T-helper 22 cell (primary cell): ENCODE measurements around the gene SPSB2.
"Not testable (repeated sequence)": the region's sequence is repeated elsewhere in the genome, so short reads cannot be mapped to it uniquely, and the experiment has no call there.

ENCODE experiments used
- DNase-seq: peaks from one replicate; pipeline ENCODE4 v3.0.0-alpha.2; 2020; ENCODE audit warnings: low read depth

Gene SPSB2

DNA sequence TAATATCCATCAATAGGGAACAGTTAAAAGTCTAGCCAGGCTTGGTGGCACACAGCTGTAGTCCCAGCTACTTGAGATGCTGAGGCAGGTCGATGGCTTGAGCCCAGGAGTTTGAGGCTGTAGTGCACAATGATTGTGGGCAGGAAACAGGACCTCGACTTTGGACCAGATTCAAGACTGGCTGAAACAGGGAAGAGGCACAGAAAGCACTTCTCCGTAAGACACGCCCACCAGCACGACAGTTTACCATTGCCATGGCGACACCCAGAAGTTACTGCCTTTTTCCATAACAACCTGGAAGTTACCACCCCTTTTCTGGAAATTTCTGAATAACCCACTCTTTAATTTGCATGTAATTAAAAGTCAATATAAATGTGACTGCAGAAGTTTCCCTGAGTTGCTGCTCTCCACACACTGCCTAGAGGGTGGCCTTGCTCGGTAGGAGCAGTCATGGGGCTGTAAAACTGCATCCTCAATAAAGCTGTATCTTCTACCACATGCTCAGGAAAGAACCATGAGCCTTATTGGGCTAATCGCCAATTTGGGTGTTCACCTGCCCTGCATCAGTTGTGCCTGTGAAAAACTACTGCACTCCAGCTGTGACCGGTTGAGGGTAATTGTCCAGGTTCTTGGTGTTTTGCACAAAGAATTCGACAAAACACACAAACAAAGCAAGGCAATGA lies 26.9 kb upstream of the SPSB2 start:
- no peak for DNase-seq

DNA sequence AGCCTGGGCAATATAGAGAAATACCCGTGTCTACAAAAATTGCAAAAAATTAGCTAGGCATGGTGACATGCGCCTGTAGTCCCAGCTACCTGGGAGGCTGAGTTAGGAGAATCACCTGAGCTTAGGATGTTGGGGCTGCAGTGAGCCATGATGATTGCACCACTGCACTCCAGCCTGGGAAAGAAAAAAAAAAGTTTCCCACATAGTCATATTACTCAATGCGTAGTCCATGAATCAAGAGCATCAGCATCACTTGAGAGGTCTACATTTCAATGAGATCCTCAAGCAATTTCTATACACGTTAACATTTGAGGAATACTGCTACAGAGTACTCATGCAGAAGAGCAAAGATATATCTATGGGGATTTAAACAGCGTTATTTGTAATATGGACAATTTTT lies 26.3 kb upstream of the SPSB2 start:
- DNase-seq, result no peak

DNA sequence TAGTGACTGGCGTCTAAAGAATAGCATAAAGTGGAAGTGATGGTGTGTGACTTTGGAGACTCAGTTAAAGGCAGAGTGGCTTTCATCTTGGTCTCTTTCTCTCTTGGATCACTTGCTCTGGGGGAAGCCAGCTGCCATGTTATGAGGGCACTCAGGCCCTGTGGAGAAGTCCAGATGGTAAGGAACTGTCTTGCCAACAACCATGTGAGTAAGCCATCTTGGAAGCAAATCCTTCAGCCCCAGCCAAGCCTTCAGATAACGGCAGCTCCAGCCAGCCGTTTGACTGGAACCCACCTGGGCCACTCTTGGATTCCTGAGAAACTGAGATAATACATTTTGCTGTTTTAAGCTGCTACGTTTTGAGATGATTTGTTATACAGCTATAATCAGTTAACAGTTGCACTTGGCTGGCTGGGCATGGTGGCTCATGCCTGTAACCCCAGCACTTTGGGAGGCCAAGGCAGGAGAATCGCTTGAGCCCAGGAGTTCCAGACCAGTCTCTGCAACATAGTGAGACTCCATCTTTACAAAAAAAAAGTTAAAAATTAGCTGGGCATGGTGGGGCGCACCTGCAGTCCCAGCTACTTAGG lies 23.8 kb upstream of the SPSB2 start:
- DNase-seq, result no peak

DNA sequence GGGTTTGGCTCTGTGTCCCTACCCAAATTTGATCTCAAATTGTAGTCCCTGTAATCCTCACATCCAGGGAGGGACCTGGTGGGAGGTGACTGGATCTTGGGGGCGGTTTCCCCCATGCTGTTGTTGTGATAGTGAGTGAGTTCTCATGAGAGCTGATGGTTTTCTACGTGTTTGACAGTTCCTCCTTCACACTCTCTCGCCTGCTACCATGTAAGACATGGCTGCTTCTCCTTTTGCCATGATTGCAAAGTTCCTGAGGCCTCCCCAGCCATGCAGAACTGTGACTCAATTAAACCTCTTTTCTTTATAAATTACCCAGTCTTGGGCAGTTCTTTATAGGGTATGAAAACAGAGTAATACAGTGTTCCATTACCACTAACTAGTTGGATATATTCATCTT lies 21.2 kb upstream of the SPSB2 start:
- no peak for DNase-seq

DNA sequence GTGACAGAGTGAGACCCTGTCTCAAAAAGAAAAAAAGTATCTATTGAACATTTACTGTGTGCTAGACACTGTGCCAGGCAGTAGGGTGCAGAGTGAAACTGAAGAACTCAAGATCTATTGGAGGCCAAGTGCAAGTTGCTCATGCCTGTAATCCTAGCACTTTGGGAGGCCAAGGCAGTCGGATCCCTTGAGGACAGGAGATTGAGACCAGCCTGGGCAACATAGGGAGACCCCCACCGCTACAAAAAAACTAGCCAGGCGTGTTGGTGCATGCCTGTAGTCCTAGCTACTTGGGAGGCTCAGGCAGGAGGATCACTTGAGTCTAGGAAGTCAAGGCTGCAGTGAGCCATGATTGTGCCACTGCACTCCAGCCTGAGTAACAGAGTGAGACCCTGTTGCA lies 19.6 kb upstream of the SPSB2 start:
- not testable (repeated sequence) for DNase-seq

DNA sequence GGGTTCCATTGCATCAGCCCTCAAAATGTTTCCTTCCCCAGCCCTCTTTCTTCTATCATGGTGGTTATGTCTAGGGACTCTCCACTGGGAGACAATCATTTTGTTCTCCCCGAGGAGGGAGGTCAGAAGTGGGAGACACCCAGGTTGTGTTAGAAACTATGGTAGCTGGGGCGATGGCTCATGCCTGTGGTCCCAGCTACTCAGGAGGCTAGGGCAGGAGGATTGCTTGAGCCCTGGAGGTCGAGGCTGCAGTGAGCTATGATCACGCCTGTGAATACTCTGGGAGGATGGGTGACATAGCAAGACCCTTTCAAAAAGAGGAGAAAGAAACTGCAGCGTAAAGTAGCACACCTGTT lies 18.5 kb upstream of the SPSB2 start:
- no peak for DNase-seq

DNA sequence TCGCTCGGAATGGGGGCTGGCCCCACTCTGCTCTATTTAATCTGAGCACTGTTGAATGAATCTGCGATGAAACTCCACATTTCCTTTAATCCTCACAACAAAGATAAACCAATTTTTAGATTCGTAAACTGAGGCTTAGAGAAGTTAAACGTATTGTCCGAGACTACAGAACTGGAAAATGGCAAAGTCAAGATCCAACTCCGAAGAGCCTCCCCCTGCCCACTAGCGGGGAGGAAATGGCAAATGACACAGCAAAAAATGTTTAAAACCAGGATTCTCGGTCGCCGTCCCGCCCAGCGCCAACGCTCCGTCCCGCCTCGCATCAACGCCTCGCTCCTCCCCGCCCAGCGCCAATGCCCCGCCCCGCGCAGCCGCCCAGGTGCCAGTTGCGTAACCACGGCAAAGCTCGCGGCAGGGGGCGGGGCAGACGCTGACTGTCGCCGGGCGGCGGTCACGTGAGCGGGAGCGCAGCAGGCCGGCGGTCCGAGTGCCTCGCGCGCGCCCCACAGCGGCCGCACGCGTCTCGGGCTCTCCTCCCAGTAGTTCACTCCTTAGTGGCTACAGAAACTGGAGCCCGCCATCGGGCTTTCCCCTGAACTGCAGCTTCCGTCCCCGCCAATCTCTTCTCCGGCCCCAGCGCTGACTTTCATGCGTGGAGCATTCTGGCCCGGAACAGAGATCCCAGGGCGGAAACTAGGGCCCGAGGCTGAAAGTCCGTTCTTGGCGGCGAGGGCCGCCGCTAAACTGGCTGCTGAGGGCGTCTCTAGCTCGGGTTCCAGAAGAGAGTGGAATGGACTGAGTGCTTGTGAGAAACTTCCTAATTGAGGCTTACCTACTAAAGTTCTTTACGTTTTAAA lies 17.9 kb upstream of the SPSB2 start:
- peak; percentile 97 for DNase-seq

DNA sequence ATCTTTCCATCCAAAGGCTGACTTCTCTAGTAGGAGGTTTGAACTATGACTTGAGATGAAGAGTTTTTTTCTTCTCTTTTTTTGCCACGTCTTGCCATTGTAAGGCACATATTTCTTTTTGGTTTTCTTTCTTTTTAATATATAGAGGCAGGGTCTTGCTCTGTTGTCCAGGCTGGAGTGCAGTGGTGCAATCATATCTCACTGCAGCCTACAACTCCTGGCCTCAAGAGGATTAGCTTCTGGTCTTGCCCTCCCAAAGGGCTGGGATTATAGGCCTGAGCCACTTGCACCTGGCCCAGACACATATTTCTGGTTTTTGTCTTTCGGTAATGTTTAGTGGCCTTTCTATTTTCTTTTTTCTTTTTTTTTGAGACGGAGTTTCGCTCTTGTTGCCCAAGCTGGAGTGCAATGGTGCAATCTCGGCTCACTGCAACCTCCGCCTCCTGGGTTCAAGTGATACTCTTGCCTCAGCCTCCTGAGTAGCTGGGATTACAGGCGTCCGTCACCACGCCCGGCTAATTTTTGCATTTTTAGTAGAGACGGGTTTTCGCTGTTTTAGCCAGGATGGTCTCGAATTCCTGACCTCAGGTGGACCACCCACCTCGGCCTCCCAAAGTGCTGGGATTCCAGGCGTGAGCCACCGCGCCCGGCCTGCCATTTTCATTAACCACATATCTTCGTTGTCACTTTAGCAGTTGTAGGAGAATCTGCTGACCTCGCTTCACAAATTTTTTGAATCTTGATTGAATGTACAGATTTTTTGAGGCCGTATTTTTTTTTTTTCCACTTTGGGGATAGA lies 16.9 kb upstream of the SPSB2 start:
- not testable (repeated sequence) for DNase-seq

DNA sequence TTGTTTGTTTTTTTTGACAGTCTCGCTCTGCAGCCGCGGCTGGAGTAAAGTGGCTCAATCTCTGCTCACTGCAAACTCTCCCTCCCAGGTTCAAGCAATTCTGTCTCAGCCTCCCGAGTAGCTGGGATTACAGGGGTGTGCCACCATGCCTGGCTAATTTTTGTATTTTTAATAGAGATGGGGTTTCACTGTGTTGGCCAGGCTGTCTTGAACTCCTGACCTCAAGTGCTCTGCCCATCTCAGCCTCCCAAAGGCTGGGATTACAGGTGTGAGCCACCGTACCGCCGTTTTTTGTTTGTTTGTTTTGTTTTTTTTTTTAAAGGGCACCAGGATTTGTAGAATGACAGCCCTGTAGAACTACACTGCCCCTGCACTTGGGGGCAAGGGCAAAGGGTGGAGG lies 15.7 kb upstream of the SPSB2 start:
- DNase-seq, result not testable (repeated sequence)

DNA sequence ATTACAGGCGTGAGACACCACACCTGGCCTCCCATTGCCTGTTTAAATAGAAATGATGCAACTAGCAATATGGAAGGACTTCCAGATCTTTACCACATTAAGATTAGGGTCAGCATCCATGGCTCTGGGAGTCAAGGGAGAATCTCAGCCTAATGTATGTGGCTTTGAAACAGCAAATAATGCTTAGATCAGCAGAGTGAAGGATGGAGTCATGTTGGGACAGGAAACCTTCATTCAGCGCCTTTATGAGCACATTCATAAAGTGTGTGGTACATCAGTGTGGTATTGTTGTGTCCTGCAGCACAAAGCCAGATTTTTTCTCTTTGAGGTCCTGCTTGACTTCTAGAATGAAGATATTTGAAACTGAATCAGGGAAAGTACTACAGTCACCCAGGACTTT lies 15.3 kb upstream of the SPSB2 start:
- no peak for DNase-seq

DNA sequence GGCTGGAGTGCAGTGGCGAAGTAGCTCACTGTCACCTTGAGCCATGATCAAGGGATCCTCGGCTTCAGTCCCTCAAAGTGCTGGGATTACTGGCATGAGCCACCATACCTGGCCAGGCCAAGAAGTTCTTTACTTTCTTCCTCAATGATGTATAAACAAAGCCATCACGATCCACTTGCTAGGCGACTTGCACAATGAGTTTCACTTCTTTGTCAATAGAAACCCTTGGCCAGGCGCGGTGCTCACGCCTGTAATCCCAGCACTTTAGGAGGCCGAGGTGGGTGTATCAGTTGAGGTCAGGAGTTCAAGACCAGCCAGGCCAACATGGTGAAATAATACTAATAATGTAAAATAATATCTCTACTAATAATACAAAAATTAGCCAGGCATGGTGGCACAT lies 14.4 kb upstream of the SPSB2 start:
- DNase-seq, result no peak

DNA sequence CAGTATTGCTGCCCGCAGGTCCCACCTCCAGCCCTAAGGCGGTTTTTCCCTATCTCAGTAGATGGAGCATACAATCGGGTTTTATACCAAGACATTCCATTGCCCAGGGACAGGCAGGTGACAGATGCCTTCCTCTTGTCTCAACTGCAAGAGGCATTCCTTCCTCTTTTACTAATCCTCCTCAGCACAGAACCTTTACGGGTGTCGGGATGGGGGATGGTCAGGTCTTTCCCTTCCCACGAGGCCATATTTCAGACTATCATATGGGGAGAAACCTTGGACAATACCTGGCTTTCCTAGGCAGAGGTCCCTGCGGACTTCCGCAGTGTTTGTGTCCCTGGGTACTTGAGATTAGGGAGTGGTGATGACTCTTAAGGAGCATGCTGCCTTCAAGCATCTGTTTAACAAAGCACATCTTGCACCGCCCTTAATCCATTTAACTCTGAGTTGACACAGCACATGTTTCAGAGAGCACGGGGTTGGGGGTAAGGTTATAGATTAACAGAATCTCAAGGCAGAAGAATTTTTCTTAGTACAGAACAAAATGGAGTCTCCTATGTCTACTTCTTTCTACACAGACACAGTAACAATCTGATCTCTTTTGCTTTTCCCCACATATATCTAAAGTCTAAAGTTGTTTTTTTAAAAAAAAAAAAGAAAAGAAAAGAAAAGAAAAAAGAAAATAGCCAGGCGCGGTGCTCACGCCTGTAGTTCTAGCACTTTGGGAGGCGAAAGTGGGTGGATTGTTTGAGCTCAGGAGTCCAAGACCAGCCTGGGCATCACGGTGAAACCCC lies 13.3 kb upstream of the SPSB2 start:
- DNase-seq, result not testable (repeated sequence)

DNA sequence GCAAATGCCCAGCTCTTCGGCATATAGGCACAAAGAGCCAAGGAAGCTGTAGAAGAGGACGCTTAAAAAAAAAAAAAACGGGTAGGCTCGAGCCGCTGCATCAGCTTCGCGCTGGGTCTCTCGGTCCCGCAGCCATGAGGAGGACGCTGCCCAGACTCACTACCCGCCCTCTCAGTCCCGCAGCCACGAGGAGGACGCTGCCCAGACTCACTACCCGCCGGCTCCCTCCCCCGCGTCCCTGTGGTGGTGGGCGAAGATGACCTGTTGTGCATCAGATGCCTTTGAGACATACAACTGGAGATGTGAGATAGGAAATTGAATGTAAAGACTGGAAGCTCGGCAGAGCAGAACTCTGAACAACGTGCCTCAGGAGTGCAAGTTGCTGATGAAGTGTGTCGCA lies 11.4 kb upstream of the SPSB2 start:
- no peak for DNase-seq

DNA sequence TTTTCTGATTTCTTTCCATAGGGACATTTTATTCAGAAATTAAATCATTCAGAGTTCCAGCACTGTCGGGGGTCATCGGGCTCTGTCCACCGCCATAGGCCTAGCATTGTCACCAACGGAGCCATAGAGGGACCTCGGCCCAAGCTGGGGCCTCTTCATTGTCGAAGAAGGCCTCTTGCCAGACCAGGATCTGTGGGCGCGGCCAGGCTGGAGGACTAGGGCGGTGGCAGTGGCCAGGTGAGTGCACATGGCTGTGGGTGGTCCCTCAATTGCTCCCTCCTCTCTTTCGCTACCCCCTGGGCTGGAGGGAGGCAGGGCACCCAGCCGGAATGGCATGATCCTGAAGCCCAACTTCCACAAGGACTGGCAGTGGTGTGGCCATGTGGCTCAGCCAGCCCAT lies 10.6 kb upstream of the SPSB2 start:
- no peak for DNase-seq

DNA sequence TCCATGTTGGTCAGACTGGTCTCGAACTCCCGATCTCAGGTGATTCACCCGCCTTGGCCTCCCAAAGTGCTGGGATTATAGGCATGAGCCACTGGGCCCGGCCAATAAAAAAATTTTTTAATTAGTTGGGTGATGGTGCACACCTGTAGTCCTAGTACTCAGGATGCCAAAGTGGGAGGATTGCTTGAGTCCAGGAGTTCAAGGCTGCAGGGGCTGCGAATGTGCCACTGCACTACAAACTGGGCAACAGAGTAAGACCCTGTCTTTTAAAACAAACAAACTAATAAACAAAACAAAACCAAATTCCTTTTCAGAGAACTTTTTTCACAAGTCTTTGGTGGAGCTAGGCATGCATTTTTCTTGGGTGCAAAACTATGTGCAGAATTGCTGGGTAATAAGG lies 10.1 kb upstream of the SPSB2 start:
- DNase-seq, result no peak

DNA sequence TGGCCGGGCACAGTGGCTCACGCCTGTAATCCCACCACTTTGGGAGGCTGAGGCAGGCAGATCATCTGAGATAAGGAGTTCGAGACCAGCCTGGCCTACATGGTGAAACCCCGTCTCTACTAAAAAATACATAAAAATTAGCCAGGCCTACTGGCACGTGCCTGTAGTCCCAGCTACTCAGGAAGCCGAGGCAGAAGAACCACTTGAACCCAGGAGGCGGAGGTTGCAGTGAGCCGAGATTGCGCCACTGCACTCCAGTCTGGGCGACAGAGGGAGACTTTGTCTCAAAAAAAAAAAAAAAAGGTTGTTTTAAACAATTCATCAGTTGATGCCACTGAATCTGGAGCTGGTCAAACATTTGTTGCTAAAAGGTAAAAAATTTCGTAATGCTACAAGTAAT lies 6.7 kb upstream of the SPSB2 start:
- DNase-seq, result not testable (repeated sequence)

DNA sequence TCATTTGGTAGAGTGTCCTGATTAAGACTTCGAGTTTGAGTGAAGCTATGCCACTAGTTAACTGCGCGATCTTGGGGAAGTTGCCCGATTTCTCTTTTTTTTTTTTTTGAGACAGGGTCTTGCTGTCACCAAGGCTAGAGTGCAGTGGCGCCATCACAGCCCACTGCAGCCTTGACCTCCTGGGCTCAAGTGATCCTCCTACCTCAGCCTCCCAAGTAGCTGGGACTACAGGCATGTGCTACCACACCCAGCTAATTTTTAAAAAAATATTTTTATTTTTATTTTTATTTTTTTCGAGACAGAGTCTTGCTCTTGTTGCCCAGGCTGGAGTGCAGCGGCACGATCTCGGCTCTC lies 889 bp upstream of the SPSB2 start:
- DNase-seq, result not testable (repeated sequence)

DNA sequence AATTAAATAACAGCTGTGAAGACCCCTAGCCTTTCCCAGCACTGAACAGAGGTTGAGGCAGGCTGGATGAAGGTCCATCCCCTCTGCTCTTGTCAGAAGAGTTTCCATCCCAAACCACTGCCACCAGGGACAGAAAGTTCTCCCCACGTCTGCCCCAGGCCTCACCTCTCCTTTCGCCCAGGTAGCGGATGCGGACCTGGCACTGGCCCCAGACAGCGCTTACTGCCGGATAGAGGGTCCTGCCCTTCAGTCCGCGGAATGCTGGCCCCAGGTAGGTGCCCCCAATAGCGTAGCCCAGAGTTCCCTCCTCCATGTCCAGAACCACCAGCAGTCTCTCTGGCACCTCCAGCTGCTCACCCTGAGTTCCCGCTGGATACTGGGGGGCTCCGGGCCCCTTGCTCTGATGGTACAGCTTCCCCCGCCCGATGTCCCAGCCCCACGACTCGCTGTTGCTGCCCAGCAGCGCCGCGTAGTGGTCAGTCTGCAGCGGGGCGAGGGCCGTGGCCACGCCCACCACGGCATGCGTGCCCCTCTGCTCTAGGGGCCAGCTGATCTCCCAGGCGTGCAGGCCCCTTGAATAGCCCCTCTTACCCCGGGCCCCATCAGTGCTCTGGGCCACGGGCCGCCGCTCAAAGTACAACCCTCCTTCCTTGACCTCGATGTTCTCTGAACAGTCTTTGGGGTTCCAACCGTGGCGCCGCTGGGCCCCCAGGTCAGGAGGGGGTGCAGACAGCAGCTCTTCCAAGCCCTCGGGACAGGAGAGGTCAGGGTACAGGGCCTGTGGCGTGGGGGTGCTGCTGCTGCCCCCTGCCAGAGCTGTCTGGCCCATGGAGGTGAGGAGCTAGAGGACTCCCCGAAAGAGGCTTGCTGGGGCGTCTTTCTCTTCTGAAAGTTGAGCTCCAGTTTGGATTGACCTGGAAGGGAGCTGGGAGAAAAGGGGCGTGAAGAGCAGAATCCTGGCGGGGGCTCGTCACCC lies 742 bp downstream of the SPSB2 start:
- peak; percentile 63 for DNase-seq

DNA sequence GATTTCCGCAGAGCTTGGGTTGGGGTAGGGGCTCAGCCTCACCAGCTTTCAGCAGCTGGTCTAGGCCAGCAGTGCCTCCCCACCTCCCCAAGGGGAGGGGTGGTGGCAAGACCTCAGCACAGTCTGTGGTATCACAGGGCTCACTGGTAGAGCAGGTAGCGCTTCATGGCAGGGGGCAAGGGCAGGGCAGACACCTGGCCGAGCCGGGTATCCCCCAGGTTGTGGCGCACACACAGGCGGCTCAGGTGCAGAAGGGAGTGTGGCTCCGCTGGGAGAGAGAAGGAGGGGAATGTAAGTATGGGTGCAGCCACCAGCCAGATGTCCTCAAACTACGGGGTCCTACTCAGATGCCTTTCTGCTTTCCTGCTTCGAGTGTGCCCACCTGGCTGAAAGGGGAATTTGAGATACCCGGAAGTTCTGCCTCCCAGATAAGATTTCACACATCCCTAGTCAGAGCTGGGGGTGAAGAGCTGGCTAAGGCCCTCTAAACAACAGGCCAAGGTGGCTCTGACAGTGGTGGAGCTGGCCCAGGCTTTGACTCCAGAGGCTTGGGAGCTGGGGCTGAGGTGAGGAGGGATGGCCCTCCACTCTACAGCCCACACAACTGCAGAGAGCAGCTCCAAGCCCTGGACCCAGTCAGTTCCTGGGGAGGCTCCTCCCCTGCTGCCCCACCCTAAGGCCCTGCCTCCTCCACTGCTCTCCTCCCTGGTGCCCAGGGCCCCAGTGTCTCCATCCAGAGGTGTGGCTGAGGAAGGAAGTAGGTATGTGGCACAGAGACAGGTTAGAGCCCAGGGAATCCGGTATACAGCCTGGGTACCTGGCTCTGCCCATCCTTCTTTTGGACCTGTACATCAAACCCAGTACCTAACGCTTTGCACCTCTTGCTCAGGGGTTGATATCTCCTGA lies 1.8 kb downstream of the SPSB2 start:
- DNase-seq, result no peak
